Activated naive CD4-positive, alpha-beta T cell treated with anti-CD3 and anti-CD28 coated beads, Interleukin-2, amount 50 U/mL, for 16 hours (primary cell): ENCODE measurements around the gene KRTAP25-1.

ENCODE experiments used
- DNase-seq: peaks from one replicate; pipeline ENCODE4 v3.0.0-alpha.2; 2020

Gene KRTAP25-1

GRCh38 chr21:30289215-30289614, at the start of gene KRTAP25-1:
Gene KRTAP25-1 (minus strand): TSS chr21:30289514. CDS start chr21:30289490, 24 bp downstream.
- no peak for DNase-seq

- no peak for DNase-seq
Observed at GRCh38 chr21:30338717-30339116, 49.4 kb upstream of the KRTAP25-1 start.

- DNase-seq = no peak
Observed at GRCh38 chr21:30337772-30338171, 48.5 kb upstream of the KRTAP25-1 start.

- no peak for DNase-seq
Observed at GRCh38 chr21:30337276-30337744, 48.0 kb upstream of the KRTAP25-1 start, which contains the start of gene KRTAP27-1. Gene KRTAP27-1 (minus strand): TSS chr21:30337694. CDS start chr21:30337668, 26 bp downstream.

GRCh38 chr21:30336596-30336995, 47.3 kb upstream of the KRTAP25-1 start:
- no peak for DNase-seq

GRCh38 chr21:30333736-30334135, 44.4 kb upstream of the KRTAP25-1 start:
- no peak for DNase-seq

GRCh38 chr21:30332681-30333080, 43.4 kb upstream of the KRTAP25-1 start:
- no peak for DNase-seq

GRCh38 chr21:30329203-30329875, 40.0 kb upstream of the KRTAP25-1 start:
- DNase-seq = no peak

- no peak for DNase-seq
Observed at GRCh38 chr21:30326390-30326789, 37.1 kb upstream of the KRTAP25-1 start.

GRCh38 chr21:30320215-30320614, 30.9 kb upstream of the KRTAP25-1 start, which contains the start of gene KRTAP26-1:
Gene KRTAP26-1 (minus strand): TSS chr21:30320315. CDS start chr21:30320035, 280 bp downstream.
- DNase-seq = no peak

GRCh38 chr21:30315701-30316100, 26.4 kb upstream of the KRTAP25-1 start:
- DNase-seq = no peak

GRCh38 chr21:30306884-30307283, 17.6 kb upstream of the KRTAP25-1 start:
- DNase-seq = no peak

- no peak for DNase-seq
Observed at GRCh38 chr21:30305136-30305535, 15.8 kb upstream of the KRTAP25-1 start.

- no peak for DNase-seq
Observed at GRCh38 chr21:30282850-30283249, 6.5 kb downstream of the KRTAP25-1 start, which contains the start of gene KRTAP24-1. Gene KRTAP24-1 (minus strand): TSS chr21:30282950. CDS start chr21:30282932, 18 bp downstream.

GRCh38 chr21:30271611-30272010, 17.7 kb downstream of the KRTAP25-1 start:
- DNase-seq = no peak

GRCh38 chr21:30271156-30271555, 18.2 kb downstream of the KRTAP25-1 start:
- DNase-seq = no peak

GRCh38 chr21:30269803-30270530, 19.3 kb downstream of the KRTAP25-1 start:
- DNase-seq = no peak

- DNase-seq = no peak
Observed at GRCh38 chr21:30268608-30269197, 20.6 kb downstream of the KRTAP25-1 start.

GRCh38 chr21:30257773-30258172, 31.5 kb downstream of the KRTAP25-1 start:
- DNase-seq = no peak

GRCh38 chr21:30256100-30256499, 33.2 kb downstream of the KRTAP25-1 start:
- DNase-seq = no peak

GRCh38 chr21:30255679-30256078, 33.6 kb downstream of the KRTAP25-1 start:
- no peak for DNase-seq

GRCh38 chr21:30251781-30252180, 37.5 kb downstream of the KRTAP25-1 start:
- DNase-seq = no peak

- DNase-seq = no peak
Observed at GRCh38 chr21:30249936-30250335, 39.4 kb downstream of the KRTAP25-1 start.

- DNase-seq = no peak
Observed at GRCh38 chr21:30248844-30249243, 40.5 kb downstream of the KRTAP25-1 start.
